GM19193 (cell line): ENCODE data around the gene FMN2.

ENCODE experiments used
- POLR2A ChIP-seq: IDR thresholded peaks from 4 replicates; pipeline ENCODE4 v1.6.1; 2011; ENCODE audit not compliant: insufficient read depth, insufficient read length; ENCODE audit errors: extremely low read depth

Gene FMN2

GRCh38 chr1:240465531-240465940 is 373.9 kb downstream of the FMN2 start:
- TF ChIP-seq POLR2A, result no peak

GRCh38 chr1:240466509-240466908 is 374.8 kb downstream of the FMN2 start:
- no peak for TF ChIP-seq POLR2A

GRCh38 chr1:240467895-240468294 is 376.2 kb downstream of the FMN2 start:
- no peak for TF ChIP-seq POLR2A

GRCh38 chr1:240468656-240469055 is 377.0 kb downstream of the FMN2 start:
- TF ChIP-seq POLR2A, result no peak

- TF ChIP-seq POLR2A, result no peak
Measured at GRCh38 chr1:240474133-240474614, 382.5 kb downstream of the FMN2 start.

- TF ChIP-seq POLR2A, result no peak
Measured at GRCh38 chr1:240475832-240476231, 384.1 kb downstream of the FMN2 start.

GRCh38 chr1:240478536-240478935 is 386.9 kb downstream of the FMN2 start:
- no peak for TF ChIP-seq POLR2A

- no peak for TF ChIP-seq POLR2A
Measured at GRCh38 chr1:240484804-240485443, 393.2 kb downstream of the FMN2 start.

- TF ChIP-seq POLR2A, result no peak
Measured at GRCh38 chr1:240486611-240487010, 394.9 kb downstream of the FMN2 start.

- no peak for TF ChIP-seq POLR2A
Measured at GRCh38 chr1:240487493-240487892, 395.8 kb downstream of the FMN2 start.

- TF ChIP-seq POLR2A, result no peak
Measured at GRCh38 chr1:240491156-240491555, 399.5 kb downstream of the FMN2 start.

- TF ChIP-seq POLR2A, result no peak
Measured at GRCh38 chr1:240491796-240492195, 400.1 kb downstream of the FMN2 start.

GRCh38 chr1:240492832-240493440 is 401.3 kb downstream of the FMN2 start:
- no peak for TF ChIP-seq POLR2A

GRCh38 chr1:240495601-240496000 is 403.9 kb downstream of the FMN2 start:
- TF ChIP-seq POLR2A, result no peak

GRCh38 chr1:240496356-240496755 is 404.7 kb downstream of the FMN2 start:
- TF ChIP-seq POLR2A, result no peak

- no peak for TF ChIP-seq POLR2A
Measured at GRCh38 chr1:240496941-240497340, 405.3 kb downstream of the FMN2 start.

GRCh38 chr1:240497908-240498307 is 406.2 kb downstream of the FMN2 start:
- TF ChIP-seq POLR2A, result no peak

- no peak for TF ChIP-seq POLR2A
Measured at GRCh38 chr1:240498335-240498734, 406.7 kb downstream of the FMN2 start.

GRCh38 chr1:240499012-240499411 is 407.3 kb downstream of the FMN2 start:
- TF ChIP-seq POLR2A, result no peak
